ENCODE measurements around the gene MAGED1. TPM values are rescaled to one million over a fixed set of nuclear protein-coding genes. Genes with fewer than 3 reads are reported as not detected.
A peak's percentile ranks its signal among the peaks of the same experiment; 100 is the strongest.

Gene MAGED1
- total RNA-seq, 1 donor from 2014 or later, result 11.6 TPM

DNA sequence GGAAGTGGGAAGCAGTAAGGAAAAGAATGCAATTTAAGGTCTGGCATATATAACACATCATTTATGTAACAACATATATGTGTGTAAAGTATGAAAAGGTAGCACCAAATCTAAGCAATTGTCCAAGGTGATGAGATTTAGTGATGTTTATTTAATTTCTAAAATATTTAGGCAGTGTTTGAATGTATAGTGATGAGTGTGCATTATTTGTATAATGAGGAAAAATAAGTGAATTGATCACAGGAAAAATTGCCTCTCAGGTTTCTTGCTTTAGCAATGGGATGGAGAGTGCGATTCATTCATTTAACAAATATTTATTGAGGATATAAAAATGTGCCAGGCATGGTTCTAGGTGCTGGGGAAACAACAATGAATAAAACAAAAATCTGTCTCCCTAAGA lies 2.2 kb upstream of the MAGED1 start:
- Histone ChIP-seq H3K36me3 (ENCODE audit: control insufficient read depth, insufficient read depth, low read length) (no peaks in the 10 kb centered on the region), H3K27me3 (ENCODE audit: control insufficient read depth, insufficient read depth, low read length) (no peaks in the 10 kb centered on the region), H3K4me3 (ENCODE audit: low read depth, low read length) (no peak overlapping the region)
- TF ChIP-seq, protein P1, sequence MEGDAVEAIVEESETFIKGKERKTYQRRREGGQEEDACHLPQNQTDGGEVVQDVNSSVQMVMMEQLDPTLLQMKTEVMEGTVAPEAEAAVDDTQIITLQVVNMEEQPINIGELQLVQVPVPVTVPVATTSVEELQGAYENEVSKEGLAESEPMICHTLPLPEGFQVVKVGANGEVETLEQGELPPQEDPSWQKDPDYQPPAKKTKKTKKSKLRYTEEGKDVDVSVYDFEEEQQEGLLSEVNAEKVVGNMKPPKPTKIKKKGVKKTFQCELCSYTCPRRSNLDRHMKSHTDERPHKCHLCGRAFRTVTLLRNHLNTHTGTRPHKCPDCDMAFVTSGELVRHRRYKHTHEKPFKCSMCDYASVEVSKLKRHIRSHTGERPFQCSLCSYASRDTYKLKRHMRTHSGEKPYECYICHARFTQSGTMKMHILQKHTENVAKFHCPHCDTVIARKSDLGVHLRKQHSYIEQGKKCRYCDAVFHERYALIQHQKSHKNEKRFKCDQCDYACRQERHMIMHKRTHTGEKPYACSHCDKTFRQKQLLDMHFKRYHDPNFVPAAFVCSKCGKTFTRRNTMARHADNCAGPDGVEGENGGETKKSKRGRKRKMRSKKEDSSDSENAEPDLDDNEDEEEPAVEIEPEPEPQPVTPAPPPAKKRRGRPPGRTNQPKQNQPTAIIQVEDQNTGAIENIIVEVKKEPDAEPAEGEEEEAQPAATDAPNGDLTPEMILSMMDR (IDR thresholded peaks at IDR 0.05; ENCODE audit: insufficient read depth, low read length, severe bottlenecking), result no peak
- FAIRE-seq (no peak), DNase-seq (ENCODE audit: low read depth) (no peak)

DNA sequence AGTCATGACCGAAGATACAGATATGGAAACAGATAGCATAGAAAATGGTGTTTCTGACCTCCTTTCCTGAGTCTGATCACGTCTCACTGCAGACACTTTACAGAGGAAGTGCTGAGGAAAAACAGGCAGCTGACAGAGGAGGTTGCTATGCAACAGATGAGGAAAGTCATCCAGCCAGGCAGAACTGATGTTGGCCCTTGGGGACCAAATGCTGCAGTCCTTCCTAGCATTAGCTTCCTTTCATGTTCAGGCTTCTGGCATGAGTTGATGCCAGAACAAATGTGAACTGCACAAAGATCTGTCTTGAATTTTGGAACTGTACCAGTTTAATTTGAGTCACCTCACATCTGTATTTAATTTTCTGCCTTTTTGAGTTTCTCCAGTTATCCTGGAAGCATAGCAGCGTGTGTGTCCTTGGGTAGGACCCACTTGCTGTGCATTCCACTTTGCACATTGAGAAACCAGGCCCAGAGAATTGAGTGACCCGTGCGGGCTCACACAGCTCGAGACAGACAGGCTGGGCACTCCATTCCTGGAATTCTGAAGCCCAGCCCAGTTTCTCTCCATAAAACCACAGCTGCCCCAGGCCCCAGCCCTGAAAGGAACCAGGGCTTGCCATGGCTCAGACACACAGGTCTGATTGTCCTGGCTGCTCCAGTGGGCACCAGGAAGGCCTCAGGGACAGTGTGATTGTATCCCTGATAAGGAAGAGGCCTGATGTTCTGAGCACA lies 1.4 kb upstream of the MAGED1 start:
- TF ChIP-seq, protein P1 (IDR thresholded peaks at IDR 0.05; ENCODE audit: insufficient read depth, low read length, severe bottlenecking), result no peak
- DNase-seq (ENCODE audit: low read depth) (peak; percentile 5), FAIRE-seq (no peak)

GRCh38 chrX:51893931-51894696 lies 691 bp downstream of the MAGED1 start:
- no peak for DNase-seq (ENCODE audit: low read depth)
- TF ChIP-seq, protein P1 (IDR thresholded peaks at IDR 0.05; ENCODE audit: insufficient read depth, low read length, severe bottlenecking), result no peak
- no peak for FAIRE-seq
- H3K4me3 ChIP-seq (ENCODE audit: low read depth, low read length), result peak overlapping the region; percentile 56
- no peaks in the 10 kb centered on the region for H3K27me3 ChIP-seq (ENCODE audit: control insufficient read depth, insufficient read depth, low read length)
- peaks cover 1% of the 10 kb centered on the region for H3K36me3 ChIP-seq (ENCODE audit: control insufficient read depth, insufficient read depth, low read length)

More for the DNA sequence above, 1.4 kb upstream of the MAGED1 start:
- H3K36me3 ChIP-seq (ENCODE audit: control insufficient read depth, insufficient read depth, low read length), result no peaks in the 10 kb centered on the region
- no peak overlapping the region for H3K4me3 ChIP-seq (ENCODE audit: low read depth, low read length)
- no peaks in the 10 kb centered on the region for H3K27me3 ChIP-seq (ENCODE audit: control insufficient read depth, insufficient read depth, low read length)

- peak overlapping the region; percentile 56 for H3K4me3 ChIP-seq (ENCODE audit: low read depth, low read length)
- TF ChIP-seq, protein P1 (IDR thresholded peaks at IDR 0.05; ENCODE audit: insufficient read depth, low read length, severe bottlenecking), result peak; percentile 1
- FAIRE-seq (no peak), DNase-seq (ENCODE audit: low read depth) (no peak)
- H3K36me3 ChIP-seq (ENCODE audit: control insufficient read depth, insufficient read depth, low read length), result peaks cover 2% of the 10 kb centered on the region
- no peaks in the 10 kb centered on the region for H3K27me3 ChIP-seq (ENCODE audit: control insufficient read depth, insufficient read depth, low read length)
Measured at GRCh38 chrX:51894697-51895336, 1.4 kb downstream of the MAGED1 start.

- no peak overlapping the region for H3K4me3 ChIP-seq (ENCODE audit: low read depth, low read length)
- TF ChIP-seq, protein P1 (IDR thresholded peaks at IDR 0.05; ENCODE audit: insufficient read depth, low read length, severe bottlenecking), result no peak
- FAIRE-seq (no peak), DNase-seq (ENCODE audit: low read depth) (no peak)
- no peaks in the 10 kb centered on the region for H3K27me3 ChIP-seq (ENCODE audit: control insufficient read depth, insufficient read depth, low read length)
- H3K36me3 ChIP-seq (ENCODE audit: control insufficient read depth, insufficient read depth, low read length), result peaks cover 2% of the 10 kb centered on the region
Measured at GRCh38 chrX:51896626-51897025, 3.2 kb downstream of the MAGED1 start.

Measured in bronchial epithelial cell (primary cell).